Measurements from ENCODE around the gene HIF1A.
"Not testable (repeated sequence)": the region's sequence is repeated elsewhere in the genome, so short reads cannot be mapped to it uniquely, and the experiment has no call there.

HIF1A gene

DNA sequence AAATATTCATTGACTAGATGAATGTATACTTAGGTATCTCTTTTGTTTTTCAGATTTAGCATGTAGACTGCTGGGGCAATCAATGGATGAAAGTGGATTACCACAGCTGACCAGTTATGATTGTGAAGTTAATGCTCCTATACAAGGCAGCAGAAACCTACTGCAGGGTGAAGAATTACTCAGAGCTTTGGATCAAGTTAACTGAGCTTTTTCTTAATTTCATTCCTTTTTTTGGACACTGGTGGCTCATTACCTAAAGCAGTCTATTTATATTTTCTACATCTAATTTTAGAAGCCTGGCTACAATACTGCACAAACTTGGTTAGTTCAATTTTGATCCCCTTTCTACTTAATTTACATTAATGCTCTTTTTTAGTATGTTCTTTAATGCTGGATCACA lies 51.6 kb downstream of the HIF1A start:
- Histone ChIP-seq H3K27me3 (ENCODE audit: control insufficient read depth, insufficient read depth, low read length) (no peaks in the 10 kb centered on the region), H3K36me3 (ENCODE audit: control insufficient read depth, insufficient read depth, low read length) (peaks cover 7% of the 10 kb centered on the region; the same call in 1 of the 2 replicates), H3K27ac (ENCODE audit: low read length) (no peak overlapping the region), H3K4me1 (ENCODE audit: control insufficient read depth, insufficient read depth, low read length) (peaks cover 2% of the 10 kb centered on the region; the same call in 1 of the 2 replicates), H3K9me3 (ENCODE audit: control insufficient read depth, insufficient read depth, low read length) (no peaks in the 10 kb centered on the region), H3K4me3 (ENCODE audit: low read length) (no peak overlapping the region)
- DNase-seq (ENCODE audit: low read depth, low spot score), result no peak

DNA sequence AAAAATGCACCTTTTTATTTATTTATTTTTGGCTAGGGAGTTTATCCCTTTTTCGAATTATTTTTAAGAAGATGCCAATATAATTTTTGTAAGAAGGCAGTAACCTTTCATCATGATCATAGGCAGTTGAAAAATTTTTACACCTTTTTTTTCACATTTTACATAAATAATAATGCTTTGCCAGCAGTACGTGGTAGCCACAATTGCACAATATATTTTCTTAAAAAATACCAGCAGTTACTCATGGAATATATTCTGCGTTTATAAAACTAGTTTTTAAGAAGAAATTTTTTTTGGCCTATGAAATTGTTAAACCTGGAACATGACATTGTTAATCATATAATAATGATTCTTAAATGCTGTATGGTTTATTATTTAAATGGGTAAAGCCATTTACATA lies 52.0 kb downstream of the HIF1A start:
- DNase-seq (ENCODE audit: low read depth, low spot score), result no peak
- WGBS (ENCODE audit: insufficient coverage, insufficient read length), result no CpG with 5 or more reads among the region's 3 CpGs
- peaks cover 7% of the 10 kb centered on the region; the same call in 1 of the 2 replicates for H3K36me3 ChIP-seq (ENCODE audit: control insufficient read depth, insufficient read depth, low read length)
- no peaks in the 10 kb centered on the region for H3K9me3 ChIP-seq (ENCODE audit: control insufficient read depth, insufficient read depth, low read length)
- H3K4me1 ChIP-seq (ENCODE audit: control insufficient read depth, insufficient read depth, low read length), result peaks cover 2% of the 10 kb centered on the region; the same call in 1 of the 2 replicates
- H3K27ac ChIP-seq (ENCODE audit: low read length), result no peak overlapping the region
- no peaks in the 10 kb centered on the region for H3K27me3 ChIP-seq (ENCODE audit: control insufficient read depth, insufficient read depth, low read length)
- H3K4me3 ChIP-seq (ENCODE audit: low read length), result no peak overlapping the region

DNA sequence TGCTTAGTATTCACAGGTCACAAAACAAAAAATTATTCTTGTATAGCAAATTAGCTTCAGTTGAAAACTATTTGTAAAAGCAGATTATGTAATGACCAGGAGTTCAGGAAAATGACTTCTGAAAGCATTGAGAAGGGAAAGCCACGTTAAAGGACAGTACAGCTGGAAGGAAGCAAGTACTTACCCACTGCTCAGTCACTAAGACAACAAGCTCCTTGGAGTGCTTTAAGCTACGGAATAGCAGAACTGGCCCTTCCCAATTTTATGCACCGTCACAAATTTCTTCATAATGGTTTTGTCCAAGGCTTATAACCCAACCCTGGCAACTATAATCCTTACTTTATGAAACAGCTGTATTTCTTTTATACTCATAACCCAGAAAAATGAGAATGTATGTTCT lies 54.0 kb downstream of the HIF1A start:
- H3K27me3 ChIP-seq (ENCODE audit: control insufficient read depth, insufficient read depth, low read length), result no peaks in the 10 kb centered on the region
- peaks cover 3% of the 10 kb centered on the region; the same call in 1 of the 2 replicates for H3K36me3 ChIP-seq (ENCODE audit: control insufficient read depth, insufficient read depth, low read length)
- no peak overlapping the region for H3K27ac ChIP-seq (ENCODE audit: low read length)
- DNase-seq (ENCODE audit: low read depth, low spot score), result no peak
- H3K4me3 ChIP-seq (ENCODE audit: low read length), result no peak overlapping the region
- WGBS (ENCODE audit: insufficient coverage, insufficient read length), result no CpG with 5 or more reads among the region's 3 CpGs
- peaks cover 2% of the 10 kb centered on the region; the same call in 1 of the 2 replicates for H3K4me1 ChIP-seq (ENCODE audit: control insufficient read depth, insufficient read depth, low read length)
- no peaks in the 10 kb centered on the region for H3K9me3 ChIP-seq (ENCODE audit: control insufficient read depth, insufficient read depth, low read length)

DNA sequence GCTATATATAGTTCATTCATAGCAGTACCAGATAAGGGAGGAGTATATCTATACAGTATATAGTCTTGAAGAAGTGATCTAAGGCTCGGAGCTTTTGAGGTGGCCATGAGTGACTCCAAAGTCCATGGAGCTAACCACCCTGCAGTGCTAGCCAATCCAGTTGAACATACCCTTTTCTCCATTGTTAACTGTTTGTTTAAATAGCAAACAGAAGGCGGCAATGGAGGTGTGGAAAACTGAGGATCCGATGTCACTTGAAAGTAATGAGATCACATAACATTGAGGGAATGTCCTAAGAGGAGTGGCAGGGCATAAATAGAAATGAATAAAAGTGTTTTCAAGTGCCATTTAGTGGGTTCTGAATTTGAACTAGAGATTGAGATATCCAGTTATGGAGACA lies 54.6 kb downstream of the HIF1A start:
- Histone ChIP-seq H3K9me3 (ENCODE audit: control insufficient read depth, insufficient read depth, low read length) (no peaks in the 10 kb centered on the region), H3K36me3 (ENCODE audit: control insufficient read depth, insufficient read depth, low read length) (peaks cover 3% of the 10 kb centered on the region; the same call in 1 of the 2 replicates), H3K4me3 (ENCODE audit: low read length) (no peak overlapping the region), H3K4me1 (ENCODE audit: control insufficient read depth, insufficient read depth, low read length) (peaks cover 2% of the 10 kb centered on the region; the same call in 1 of the 2 replicates), H3K27ac (ENCODE audit: low read length) (no peak overlapping the region), H3K27me3 (ENCODE audit: control insufficient read depth, insufficient read depth, low read length) (no peaks in the 10 kb centered on the region)
- DNase-seq (ENCODE audit: low read depth, low spot score), result no peak
- no CpG with 5 or more reads among the region's 3 CpGs for WGBS (ENCODE audit: insufficient coverage, insufficient read length)

DNA sequence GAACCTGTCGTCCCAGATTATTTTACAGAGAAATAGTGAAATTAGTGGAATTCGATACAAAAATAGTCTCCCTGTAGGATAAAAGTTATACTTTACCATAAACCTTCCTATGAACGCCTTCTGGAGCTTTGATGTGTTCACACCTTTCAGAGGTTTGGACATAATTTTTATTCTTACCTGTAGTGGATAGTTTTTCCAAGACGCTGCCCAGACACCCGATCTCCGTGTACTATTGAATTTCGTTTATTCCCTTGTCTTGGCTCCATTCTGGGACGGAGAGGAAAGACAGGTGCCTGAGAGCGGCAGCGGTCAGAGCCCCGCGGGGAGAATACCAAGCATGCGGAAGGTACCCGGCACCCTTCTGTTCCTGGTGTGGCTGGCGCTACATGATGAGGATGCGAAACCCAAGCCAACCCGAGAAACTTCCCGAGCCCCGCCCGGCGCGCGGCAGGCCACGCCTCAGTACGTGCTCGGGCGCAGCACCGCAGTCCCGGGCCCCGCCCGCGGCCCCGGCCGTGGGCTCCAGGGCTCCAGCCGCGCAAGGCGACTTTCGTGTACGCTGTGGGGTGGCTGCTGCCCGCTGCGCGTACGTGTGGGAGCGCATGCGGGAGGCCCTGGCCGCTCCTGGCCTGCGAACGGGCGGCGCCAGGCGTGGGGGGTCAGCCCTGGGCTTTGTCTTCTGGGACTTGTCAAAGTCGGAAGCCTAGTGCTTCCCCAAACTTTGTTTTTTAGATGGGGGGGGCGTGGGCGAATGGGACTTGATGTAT lies 55.6 kb downstream of the HIF1A start:
- Histone ChIP-seq H3K4me1 (ENCODE audit: control insufficient read depth, insufficient read depth, low read length) (peaks cover 2% of the 10 kb centered on the region; the same call in 1 of the 2 replicates), H3K27ac (ENCODE audit: low read length) (no peak overlapping the region), H3K36me3 (ENCODE audit: control insufficient read depth, insufficient read depth, low read length) (no peaks in the 10 kb centered on the region; the same call in 1 of the 2 replicates), H3K9me3 (ENCODE audit: control insufficient read depth, insufficient read depth, low read length) (no peaks in the 10 kb centered on the region), H3K27me3 (ENCODE audit: control insufficient read depth, insufficient read depth, low read length) (no peaks in the 10 kb centered on the region), H3K4me3 (ENCODE audit: low read length) (peak overlapping the region; percentile 52; the same call in 1 of the 2 replicates)
- no CpG with 5 or more reads among the region's 54 CpGs for WGBS (ENCODE audit: insufficient coverage, insufficient read length)
- peak; percentile 45 for DNase-seq (ENCODE audit: low read depth, low spot score)

DNA sequence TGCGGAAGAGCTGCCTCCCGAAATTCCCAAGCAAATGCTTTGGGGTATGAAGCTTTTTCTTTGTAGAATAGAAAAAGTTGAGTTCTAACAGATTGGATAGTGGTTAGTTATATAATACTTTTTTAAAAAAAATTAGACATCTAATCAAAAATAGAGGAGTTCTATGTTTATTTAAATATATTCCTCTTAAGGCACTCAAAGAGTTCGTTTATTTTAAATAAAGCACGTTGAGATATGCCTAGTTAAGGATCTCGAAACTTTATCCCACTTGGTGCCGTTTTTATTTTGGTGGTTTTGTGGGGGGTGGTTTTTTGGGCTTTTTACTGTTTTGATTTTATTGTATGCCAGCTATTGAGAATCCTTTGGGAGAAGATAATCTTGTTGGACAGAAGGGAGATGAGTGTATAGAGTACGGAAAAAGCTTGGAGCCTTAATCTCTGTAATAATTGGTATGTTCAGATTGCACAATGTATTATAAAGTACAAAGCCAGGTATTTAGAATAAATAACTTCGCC lies 56.2 kb downstream of the HIF1A start:
- Histone ChIP-seq H3K27me3 (ENCODE audit: control insufficient read depth, insufficient read depth, low read length) (no peaks in the 10 kb centered on the region), H3K36me3 (ENCODE audit: control insufficient read depth, insufficient read depth, low read length) (no peaks in the 10 kb centered on the region; the same call in 1 of the 2 replicates), H3K4me3 (ENCODE audit: low read length) (no peak overlapping the region; the same call in 1 of the 2 replicates), H3K27ac (ENCODE audit: low read length) (no peak overlapping the region), H3K4me1 (ENCODE audit: control insufficient read depth, insufficient read depth, low read length) (peaks cover 2% of the 10 kb centered on the region; the same call in 1 of the 2 replicates), H3K9me3 (ENCODE audit: control insufficient read depth, insufficient read depth, low read length) (no peaks in the 10 kb centered on the region)
- DNase-seq (ENCODE audit: low read depth, low spot score), result no peak
- no CpG with 5 or more reads among the region's 8 CpGs for WGBS (ENCODE audit: insufficient coverage, insufficient read length)

DNA sequence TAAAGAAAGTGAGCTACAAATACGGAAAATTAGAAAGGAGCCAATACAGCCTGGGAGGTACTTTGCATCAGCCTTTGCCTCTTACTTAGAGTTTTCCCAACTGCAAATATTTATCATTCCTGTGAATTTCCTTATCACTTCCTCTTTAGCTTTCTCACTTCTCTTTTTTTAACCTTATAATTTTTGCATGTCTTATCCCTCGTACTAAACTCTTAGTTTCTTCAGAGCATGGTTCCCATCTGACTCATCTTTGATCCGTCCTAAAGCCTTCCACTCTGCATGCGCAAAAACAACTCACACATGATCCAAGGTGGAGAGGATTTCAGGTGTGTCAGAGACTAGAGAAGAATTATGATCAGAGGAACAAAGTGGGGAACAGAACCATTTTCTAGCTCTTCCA lies 57.3 kb downstream of the HIF1A start:
- DNase-seq (ENCODE audit: low read depth, low spot score), result no peak
- no peak overlapping the region for H3K4me3 ChIP-seq (ENCODE audit: low read length)
- WGBS (ENCODE audit: insufficient coverage, insufficient read length), result no CpG with 5 or more reads among the region's 4 CpGs
- H3K36me3 ChIP-seq (ENCODE audit: control insufficient read depth, insufficient read depth, low read length), result no peaks in the 10 kb centered on the region; the same call in 1 of the 2 replicates
- H3K4me1 ChIP-seq (ENCODE audit: control insufficient read depth, insufficient read depth, low read length), result peaks cover 2% of the 10 kb centered on the region; the same call in 1 of the 2 replicates
- no peaks in the 10 kb centered on the region for H3K27me3 ChIP-seq (ENCODE audit: control insufficient read depth, insufficient read depth, low read length)
- H3K27ac ChIP-seq (ENCODE audit: low read length), result no peak overlapping the region
- H3K9me3 ChIP-seq (ENCODE audit: control insufficient read depth, insufficient read depth, low read length), result no peaks in the 10 kb centered on the region

DNA sequence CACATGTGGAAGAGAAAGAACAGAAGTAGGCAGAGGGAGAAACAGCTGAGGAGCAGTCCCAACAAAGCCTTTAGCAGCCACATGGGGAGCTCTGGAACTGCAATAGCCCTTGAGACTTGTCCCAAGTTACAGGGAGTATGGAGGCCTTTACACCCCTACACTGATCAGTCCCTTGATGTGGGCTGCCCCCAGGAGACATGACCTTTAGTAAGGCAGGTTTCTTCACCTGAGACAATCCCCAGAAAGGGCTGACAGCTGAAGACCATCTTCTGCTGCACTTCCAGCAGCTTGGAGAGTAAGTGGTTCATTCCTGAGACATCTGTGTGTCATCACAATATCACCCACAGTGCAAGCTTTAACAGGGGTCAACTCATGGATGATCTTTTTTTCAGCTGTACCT lies 58.3 kb downstream of the HIF1A start:
- no peaks in the 10 kb centered on the region; the same call in 1 of the 2 replicates for H3K36me3 ChIP-seq (ENCODE audit: control insufficient read depth, insufficient read depth, low read length)
- no peak overlapping the region for H3K4me3 ChIP-seq (ENCODE audit: low read length)
- H3K27ac ChIP-seq (ENCODE audit: low read length), result no peak overlapping the region
- H3K4me1 ChIP-seq (ENCODE audit: control insufficient read depth, insufficient read depth, low read length), result peaks cover 2% of the 10 kb centered on the region; the same call in 1 of the 2 replicates
- no peaks in the 10 kb centered on the region for H3K27me3 ChIP-seq (ENCODE audit: control insufficient read depth, insufficient read depth, low read length)
- H3K9me3 ChIP-seq (ENCODE audit: control insufficient read depth, insufficient read depth, low read length), result no peaks in the 10 kb centered on the region
- DNase-seq (ENCODE audit: low read depth, low spot score), result no peak

DNA sequence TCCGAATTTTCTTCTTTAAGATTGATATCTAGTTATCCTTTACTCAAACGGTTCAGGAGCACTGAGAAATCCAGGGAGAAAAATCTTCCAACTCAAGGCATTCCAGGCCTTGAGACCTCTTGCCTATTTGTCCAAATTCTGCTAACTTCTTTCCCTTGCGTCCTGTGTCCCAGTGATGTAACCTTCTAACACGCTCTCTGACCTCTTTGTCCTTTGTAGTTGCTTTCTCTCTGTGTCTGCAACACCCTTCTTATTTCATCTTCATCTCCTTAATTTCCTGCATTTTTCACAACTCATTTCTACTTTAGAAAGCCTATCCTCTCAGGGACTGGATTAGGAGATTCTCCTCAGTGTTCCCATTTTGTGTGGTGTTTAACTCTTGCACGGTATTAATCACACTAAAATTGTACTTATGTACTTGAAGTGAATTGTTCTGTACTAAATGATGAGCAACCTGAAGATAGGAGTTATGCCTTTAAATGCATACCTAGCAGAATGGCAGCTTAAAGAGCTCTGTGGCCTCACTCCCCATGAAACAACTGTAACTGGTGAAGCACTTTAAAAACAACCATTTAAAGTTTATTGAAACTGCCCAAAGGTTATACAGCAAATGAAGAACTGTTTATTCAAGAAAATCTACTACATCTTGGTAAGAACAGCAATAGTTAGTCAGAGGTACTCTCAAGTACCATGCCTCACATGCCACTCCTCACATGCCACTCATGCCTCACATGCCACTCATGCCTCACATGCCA lies 59.5 kb downstream of the HIF1A start:
- Histone ChIP-seq H3K4me3 (ENCODE audit: low read length) (no peak overlapping the region), H3K36me3 (ENCODE audit: control insufficient read depth, insufficient read depth, low read length) (no peaks in the 10 kb centered on the region; the same call in 1 of the 2 replicates), H3K27me3 (ENCODE audit: control insufficient read depth, insufficient read depth, low read length) (no peaks in the 10 kb centered on the region), H3K9me3 (ENCODE audit: control insufficient read depth, insufficient read depth, low read length) (no peaks in the 10 kb centered on the region), H3K27ac (ENCODE audit: low read length) (no peak overlapping the region), H3K4me1 (ENCODE audit: control insufficient read depth, insufficient read depth, low read length) (peaks cover under 1% of the 10 kb centered on the region; the same call in 1 of the 2 replicates)
- WGBS (ENCODE audit: insufficient coverage, insufficient read length), result no CpG with 5 or more reads among the region's 5 CpGs
- no peak for DNase-seq (ENCODE audit: low read depth, low spot score)

DNA sequence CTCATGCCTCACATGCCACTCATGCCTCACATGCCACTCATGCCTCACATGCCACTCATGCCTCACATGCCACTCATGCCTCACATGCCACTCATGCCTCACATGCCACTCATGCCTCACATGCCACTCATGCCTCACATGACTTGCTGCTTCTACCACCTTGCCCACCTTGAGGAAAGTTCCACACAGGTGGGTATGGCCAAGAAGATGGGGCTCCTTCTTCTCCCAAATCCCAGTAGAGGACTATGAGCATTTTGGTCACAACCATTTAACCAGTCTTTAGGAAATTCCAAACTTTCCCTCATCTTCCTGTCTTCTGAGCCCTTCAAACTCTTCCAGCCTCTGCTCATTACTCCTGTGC lies 60.0 kb downstream of the HIF1A start:
- H3K27ac ChIP-seq (ENCODE audit: low read length); H3K36me3 ChIP-seq (ENCODE audit: control insufficient read depth, insufficient read depth, low read length); H3K27me3 ChIP-seq (ENCODE audit: control insufficient read depth, insufficient read depth, low read length); H3K9me3 ChIP-seq (ENCODE audit: control insufficient read depth, insufficient read depth, low read length); DNase-seq (ENCODE audit: low read depth, low spot score); H3K4me3 ChIP-seq (ENCODE audit: low read length); H3K4me1 ChIP-seq (ENCODE audit: control insufficient read depth, insufficient read depth, low read length): not testable (repeated sequence)

Data from iPS DF 6.9 (cell line).